ENCODE measurements around the gene GOLIM4.

DNA sequence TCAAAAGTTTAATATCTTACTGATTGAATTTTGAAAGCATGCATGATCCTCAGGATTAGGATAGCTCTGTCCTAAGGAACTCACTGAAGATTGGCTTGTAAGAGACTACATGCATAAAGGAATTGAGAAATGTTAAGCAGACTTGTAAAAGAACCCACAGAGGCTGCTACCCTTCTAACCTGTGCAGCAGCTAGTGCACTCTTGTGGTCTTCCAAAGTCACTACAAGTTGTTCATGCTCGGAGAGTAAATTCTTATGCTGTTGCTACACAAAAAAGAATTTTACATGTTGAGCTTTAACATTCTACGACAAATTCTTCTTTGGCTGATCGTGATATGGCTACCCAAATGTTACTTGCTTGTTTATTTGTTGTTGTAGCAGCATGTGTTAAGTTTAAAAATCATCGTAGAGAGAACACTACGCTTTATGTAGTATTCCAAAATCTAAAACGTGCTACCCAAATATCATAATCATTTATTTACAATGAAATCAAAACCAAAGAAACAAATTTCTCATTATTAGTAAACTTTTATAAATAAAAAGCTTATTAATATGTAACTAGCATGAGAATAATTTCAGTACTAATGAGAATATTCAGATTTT, 55.0 kb downstream of the GOLIM4 start:
- TF ChIP-seq, protein P1, sequence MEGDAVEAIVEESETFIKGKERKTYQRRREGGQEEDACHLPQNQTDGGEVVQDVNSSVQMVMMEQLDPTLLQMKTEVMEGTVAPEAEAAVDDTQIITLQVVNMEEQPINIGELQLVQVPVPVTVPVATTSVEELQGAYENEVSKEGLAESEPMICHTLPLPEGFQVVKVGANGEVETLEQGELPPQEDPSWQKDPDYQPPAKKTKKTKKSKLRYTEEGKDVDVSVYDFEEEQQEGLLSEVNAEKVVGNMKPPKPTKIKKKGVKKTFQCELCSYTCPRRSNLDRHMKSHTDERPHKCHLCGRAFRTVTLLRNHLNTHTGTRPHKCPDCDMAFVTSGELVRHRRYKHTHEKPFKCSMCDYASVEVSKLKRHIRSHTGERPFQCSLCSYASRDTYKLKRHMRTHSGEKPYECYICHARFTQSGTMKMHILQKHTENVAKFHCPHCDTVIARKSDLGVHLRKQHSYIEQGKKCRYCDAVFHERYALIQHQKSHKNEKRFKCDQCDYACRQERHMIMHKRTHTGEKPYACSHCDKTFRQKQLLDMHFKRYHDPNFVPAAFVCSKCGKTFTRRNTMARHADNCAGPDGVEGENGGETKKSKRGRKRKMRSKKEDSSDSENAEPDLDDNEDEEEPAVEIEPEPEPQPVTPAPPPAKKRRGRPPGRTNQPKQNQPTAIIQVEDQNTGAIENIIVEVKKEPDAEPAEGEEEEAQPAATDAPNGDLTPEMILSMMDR (IDR thresholded peaks at IDR 0.05), result peak; percentile 12 to 62 (median 42)
- no peak for TF ChIP-seq POLR2A (IDR thresholded peaks at IDR 0.05)

Data from body of pancreas (tissue), 4 donors.